ENCODE data around the gene TNFRSF6B. TPM values are rescaled to one million over a fixed set of nuclear protein-coding genes. Genes with fewer than 3 reads are reported as not detected.
"Not testable (repeated sequence)": the region's sequence is repeated elsewhere in the genome, so short reads cannot be mapped to it uniquely, and the experiment has no call there.

Gene TNFRSF6B
- total RNA-seq, 1 donor from 2014 or later = 2.3 TPM

GRCh38 chr20:63664143-63664851, 32.2 kb upstream of the TNFRSF6B start:
- no peaks in the 10 kb centered on the region for H3K27me3 Mint-ChIP-seq (ENCODE audit: unreplicated experiment)
- peaks cover 21% of the 10 kb centered on the region for H3K36me3 Mint-ChIP-seq (ENCODE audit: unreplicated experiment)
- no peaks in the 10 kb centered on the region for H3K9me3 Mint-ChIP-seq (ENCODE audit: unreplicated experiment)
- H3K27ac Mint-ChIP-seq (ENCODE audit: unreplicated experiment) = no peak overlapping the region
- no peak for TF ChIP-seq CTCF (IDR thresholded peaks at IDR 0.05)
- DNase-seq (ENCODE audit: extremely low spot score, unreplicated experiment) = no peak
- H3K4me3 Mint-ChIP-seq (ENCODE audit: unreplicated experiment) = no peak overlapping the region
- peaks cover 8% of the 10 kb centered on the region for H3K4me1 Mint-ChIP-seq (ENCODE audit: unreplicated experiment)

- Mint-ChIP-seq H3K4me1 (ENCODE audit: unreplicated experiment) (peaks cover 1% of the 10 kb centered on the region), H3K27ac (ENCODE audit: unreplicated experiment) (no peak overlapping the region), H3K27me3 (ENCODE audit: unreplicated experiment) (no peaks in the 10 kb centered on the region), H3K4me3 (ENCODE audit: unreplicated experiment) (no peak overlapping the region), H3K36me3 (ENCODE audit: unreplicated experiment) (peaks cover 22% of the 10 kb centered on the region), H3K9me3 (ENCODE audit: unreplicated experiment) (no peaks in the 10 kb centered on the region)
- no peak for DNase-seq (ENCODE audit: extremely low spot score, unreplicated experiment)
- no peak for TF ChIP-seq CTCF (IDR thresholded peaks at IDR 0.05)
Measured at GRCh38 chr20:63664861-63665594, 31.4 kb upstream of the TNFRSF6B start.

GRCh38 chr20:63665708-63666107, 30.7 kb upstream of the TNFRSF6B start:
- Mint-ChIP-seq H3K27me3 (ENCODE audit: unreplicated experiment) (no peaks in the 10 kb centered on the region), H3K36me3 (ENCODE audit: unreplicated experiment) (peaks cover 22% of the 10 kb centered on the region), H3K4me1 (ENCODE audit: unreplicated experiment) (no peaks in the 10 kb centered on the region), H3K27ac (ENCODE audit: unreplicated experiment) (no peak overlapping the region), H3K9me3 (ENCODE audit: unreplicated experiment) (no peaks in the 10 kb centered on the region), H3K4me3 (ENCODE audit: unreplicated experiment) (no peak overlapping the region)
- no peak for TF ChIP-seq CTCF (IDR thresholded peaks at IDR 0.05)
- DNase-seq (ENCODE audit: extremely low spot score, unreplicated experiment) = no peak

- H3K9me3 Mint-ChIP-seq (ENCODE audit: unreplicated experiment) = no peaks in the 10 kb centered on the region
- H3K27ac Mint-ChIP-seq (ENCODE audit: unreplicated experiment) = no peak overlapping the region
- H3K4me3 Mint-ChIP-seq (ENCODE audit: unreplicated experiment) = no peak overlapping the region
- no peaks in the 10 kb centered on the region for H3K27me3 Mint-ChIP-seq (ENCODE audit: unreplicated experiment)
- H3K36me3 Mint-ChIP-seq (ENCODE audit: unreplicated experiment) = peaks cover 17% of the 10 kb centered on the region
- TF ChIP-seq CTCF (IDR thresholded peaks at IDR 0.05) = no peak
- DNase-seq (ENCODE audit: extremely low spot score, unreplicated experiment) = no peak
- H3K4me1 Mint-ChIP-seq (ENCODE audit: unreplicated experiment) = no peaks in the 10 kb centered on the region
Measured at GRCh38 chr20:63667858-63668257, 28.6 kb upstream of the TNFRSF6B start.

GRCh38 chr20:63668351-63668750, 28.1 kb upstream of the TNFRSF6B start:
- Mint-ChIP-seq H3K4me3 (ENCODE audit: unreplicated experiment) (no peak overlapping the region), H3K27ac (ENCODE audit: unreplicated experiment) (no peak overlapping the region), H3K27me3 (ENCODE audit: unreplicated experiment) (no peaks in the 10 kb centered on the region), H3K4me1 (ENCODE audit: unreplicated experiment) (no peaks in the 10 kb centered on the region), H3K9me3 (ENCODE audit: unreplicated experiment) (no peaks in the 10 kb centered on the region), H3K36me3 (ENCODE audit: unreplicated experiment) (peaks cover 17% of the 10 kb centered on the region)
- no peak for TF ChIP-seq CTCF (IDR thresholded peaks at IDR 0.05)
- DNase-seq (ENCODE audit: extremely low spot score, unreplicated experiment) = no peak

GRCh38 chr20:63671695-63672094, 24.8 kb upstream of the TNFRSF6B start:
- peaks cover 19% of the 10 kb centered on the region for H3K36me3 Mint-ChIP-seq (ENCODE audit: unreplicated experiment)
- DNase-seq (ENCODE audit: extremely low spot score, unreplicated experiment); H3K4me3 Mint-ChIP-seq (ENCODE audit: unreplicated experiment); H3K27me3 Mint-ChIP-seq (ENCODE audit: unreplicated experiment); H3K27ac Mint-ChIP-seq (ENCODE audit: unreplicated experiment); H3K9me3 Mint-ChIP-seq (ENCODE audit: unreplicated experiment); H3K4me1 Mint-ChIP-seq (ENCODE audit: unreplicated experiment): not testable (repeated sequence)
